ENCODE results near the gene GANAB. TPM values are rescaled to one million over a fixed set of nuclear protein-coding genes. Genes with fewer than 3 reads are reported as not detected.
"Not testable (repeated sequence)": the region's sequence is repeated elsewhere in the genome, so short reads cannot be mapped to it uniquely, and the experiment has no call there.

GANAB gene
- polyA plus RNA-seq, 3 donors: 349 to 398 (median 360) TPM

GRCh38 chr11:62648185-62648966 lies 2.0 kb upstream of the GANAB start:
- no peak for DNase-seq (ENCODE audit: extremely low read depth in 1 of 11, low read depth in 9 of 11, low spot score in 4 of 11)

GRCh38 chr11:62647609-62648005 lies 1.2 kb upstream of the GANAB start:
- no peak for DNase-seq (ENCODE audit: extremely low read depth in 1 of 11, low read depth in 9 of 11, low spot score in 4 of 11)

DNA sequence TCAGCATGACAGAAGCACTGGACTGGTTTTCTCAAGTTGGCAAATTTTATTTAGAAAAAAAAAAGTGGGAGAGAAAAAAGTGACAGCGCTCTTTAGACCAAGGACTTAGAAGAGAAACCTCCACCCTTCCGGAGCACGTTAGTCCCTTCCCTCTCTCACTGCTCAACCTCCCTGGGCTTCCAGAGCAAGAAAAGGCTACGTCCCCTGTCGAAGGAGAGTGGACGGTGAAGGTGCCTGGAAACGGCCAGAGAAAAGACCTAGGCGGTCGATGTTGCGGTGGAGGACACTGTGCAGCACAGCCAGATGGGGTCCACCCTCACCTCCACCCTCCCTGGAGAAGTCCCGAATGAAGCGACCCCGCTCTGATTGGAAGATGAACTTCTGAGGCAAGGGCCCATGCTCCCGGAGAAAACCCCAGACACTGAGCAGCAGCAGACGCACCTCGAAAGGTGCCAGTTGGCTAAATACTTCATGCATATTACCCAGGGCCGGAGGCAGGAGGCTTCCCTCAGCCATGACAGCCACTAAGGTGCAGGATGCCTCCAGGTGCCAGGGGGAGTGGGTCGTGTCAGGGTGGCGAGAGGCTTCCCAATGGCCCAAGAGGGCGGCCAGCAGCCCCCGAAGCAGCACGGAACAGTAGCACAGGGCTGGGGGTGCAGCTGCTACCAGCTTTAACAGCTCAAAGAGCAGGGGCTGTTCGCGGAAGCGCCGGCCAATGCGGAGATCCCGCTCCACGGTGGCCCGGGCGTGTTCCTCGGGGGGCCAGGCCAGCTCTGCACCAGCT lies 604 bp upstream of the GANAB start:
- DNase-seq (ENCODE audit: extremely low read depth in 1 of 11, low read depth in 9 of 11, low spot score in 4 of 11): no peak

DNA sequence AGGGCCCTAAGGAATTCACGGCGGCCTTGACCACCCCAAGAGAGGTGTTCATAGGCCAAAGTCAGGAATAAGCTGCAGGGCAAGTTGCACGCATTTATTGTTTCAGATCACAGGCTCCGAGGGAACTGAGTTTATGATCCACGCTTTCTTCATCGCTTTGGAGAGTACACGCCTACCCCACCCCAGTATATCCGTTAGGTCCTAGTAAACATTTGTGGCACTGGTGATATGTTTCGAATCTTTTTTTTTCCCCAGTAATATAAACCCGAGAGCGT lies 805 bp downstream of the GANAB start:
- no peak for DNase-seq (ENCODE audit: extremely low read depth in 1 of 11, low read depth in 9 of 11, low spot score in 4 of 11)

DNA sequence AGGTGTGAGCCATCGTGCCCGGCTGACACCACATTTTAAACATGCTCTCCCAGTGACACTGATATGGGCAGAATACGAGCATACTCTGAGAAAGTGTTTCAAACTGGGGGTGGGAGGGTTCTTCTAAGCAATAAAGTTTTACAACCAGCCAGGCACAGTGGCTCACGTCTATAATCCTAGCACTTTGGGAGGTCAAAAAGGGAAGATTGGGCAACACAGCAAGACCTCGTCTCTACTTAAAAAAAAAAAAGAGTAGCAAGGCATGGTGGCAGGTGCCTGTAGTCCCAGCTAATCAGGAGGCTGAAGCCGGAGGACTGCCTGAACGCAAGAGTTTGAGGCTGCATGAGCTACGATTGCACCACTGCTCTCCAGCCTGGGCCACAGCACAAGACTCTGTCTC lies 2.2 kb downstream of the GANAB start:
- no peak for DNase-seq (ENCODE audit: extremely low read depth in 1 of 11, low read depth in 9 of 11, low spot score in 4 of 11)

GRCh38 chr11:62632492-62632891 lies 13.9 kb downstream of the GANAB start:
- no peak for DNase-seq (ENCODE audit: extremely low read depth in 1 of 11, low read depth in 9 of 11, low spot score in 4 of 11)

GRCh38 chr11:62627713-62628112 lies 18.7 kb downstream of the GANAB start:
- DNase-seq (ENCODE audit: extremely low read depth in 1 of 11, low read depth in 9 of 11, low spot score in 4 of 11): no peak

- DNase-seq (ENCODE audit: extremely low read depth in 1 of 11, low read depth in 9 of 11, low spot score in 4 of 11): no peak
These were observed 23.8 kb downstream of the GANAB start for GRCh38 chr11:62622476-62623089.

- peak; percentile 87 to 96 (median 93) for DNase-seq (ENCODE audit: extremely low read depth in 1 of 11, low read depth in 9 of 11, low spot score in 4 of 11)
These were observed 24.6 kb downstream of the GANAB start, which contains the start of gene B3GAT3 for GRCh38 chr11:62621567-62622470. B3GAT3 (minus strand) TSS chr11:62621986; CDS start chr11:62621947, 39 bp downstream.

- DNase-seq (ENCODE audit: extremely low read depth in 1 of 11, low read depth in 9 of 11, low spot score in 4 of 11): no peak
These were observed 25.3 kb downstream of the GANAB start for GRCh38 chr11:62621027-62621566.

GRCh38 chr11:62616957-62617356 lies 29.5 kb downstream of the GANAB start:
- DNase-seq (ENCODE audit: extremely low read depth in 1 of 11, low read depth in 9 of 11, low spot score in 4 of 11): not testable (repeated sequence)

DNA sequence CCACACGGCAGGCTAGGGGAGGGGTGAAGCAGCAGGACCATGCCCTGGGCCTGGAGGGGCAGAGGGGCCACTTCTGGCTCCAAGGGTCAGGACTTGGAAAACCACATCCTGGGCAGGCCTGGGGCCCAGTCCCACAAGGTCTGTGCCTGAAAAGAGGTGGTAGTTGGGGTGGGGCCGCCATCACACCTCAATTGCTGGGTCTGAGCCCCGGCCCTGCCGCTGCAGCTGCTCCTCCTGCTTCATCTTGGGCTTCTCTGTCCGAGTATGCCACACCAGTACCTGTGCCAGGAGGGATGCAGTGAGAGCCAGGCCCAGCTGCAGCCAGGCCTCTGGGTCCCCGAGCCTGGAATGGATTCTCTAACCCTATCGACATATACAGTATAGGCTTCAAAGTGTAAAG lies 30.9 kb downstream of the GANAB start:
- no peak for DNase-seq (ENCODE audit: extremely low read depth in 1 of 11, low read depth in 9 of 11, low spot score in 4 of 11)

DNA sequence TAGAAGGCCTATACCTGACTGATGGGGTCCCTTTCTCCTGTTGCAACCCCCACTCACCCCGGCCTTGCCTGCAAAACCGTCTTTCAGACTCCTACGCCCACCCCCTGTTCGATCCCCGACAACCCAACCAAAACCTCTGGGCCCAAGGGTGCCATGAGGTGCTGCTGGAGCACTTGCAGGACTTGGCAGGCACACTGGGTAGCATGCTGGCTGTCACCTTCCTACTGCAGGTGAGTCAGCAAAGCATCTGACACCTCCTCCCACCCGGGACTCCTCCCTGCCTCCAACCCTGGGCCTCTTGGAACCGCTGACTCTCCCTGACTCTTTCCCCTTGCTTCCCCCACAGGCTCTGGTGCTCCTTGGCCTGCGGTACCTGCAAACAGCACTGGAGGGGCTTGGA lies 32.1 kb downstream of the GANAB start:
- DNase-seq (ENCODE audit: extremely low read depth in 1 of 11, low read depth in 9 of 11, low spot score in 4 of 11): no peak

DNA sequence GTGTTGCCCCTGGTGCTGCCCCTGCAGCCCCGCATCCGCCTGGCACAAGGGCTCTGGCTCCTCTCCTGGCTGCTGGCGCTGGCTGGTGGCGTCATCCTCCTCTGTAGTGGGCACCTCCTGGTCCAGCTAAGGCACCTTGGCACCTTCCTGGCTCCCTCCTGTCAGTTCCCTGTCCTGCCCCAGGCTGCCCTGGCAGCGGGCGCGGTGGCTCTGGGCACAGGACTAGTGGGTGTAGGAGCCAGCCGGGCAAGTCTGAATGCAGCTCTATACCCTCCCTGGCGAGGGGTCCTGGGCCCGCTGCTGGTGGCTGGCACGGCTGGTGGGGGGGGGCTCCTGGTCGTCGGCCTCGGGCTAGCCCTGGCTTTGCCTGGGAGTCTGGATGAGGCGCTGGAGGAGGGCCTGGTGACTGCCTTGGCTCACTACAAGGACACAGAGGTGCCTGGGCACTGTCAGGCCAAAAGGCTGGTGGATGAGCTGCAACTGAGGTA lies 33.1 kb downstream of the GANAB start:
- DNase-seq (ENCODE audit: extremely low read depth in 1 of 11, low read depth in 9 of 11, low spot score in 4 of 11): no peak

GRCh38 chr11:62612366-62613290 lies 33.8 kb downstream of the GANAB start, which contains the start of the genes EML3 and ROM1:
EML3 (minus strand) TSS chr11:62612775; CDS start chr11:62612457, 318 bp downstream.
ROM1 (plus strand) TSS chr11:62613257; CDS start chr11:62613282, 25 bp downstream.
- peak in 8 of 11 donors; percentile 41 to 77 (median 68) for DNase-seq (ENCODE audit: extremely low read depth in 1 of 11, low read depth in 9 of 11, low spot score in 4 of 11)

GRCh38 chr11:62611705-62612365 lies 34.6 kb downstream of the GANAB start:
- DNase-seq (ENCODE audit: extremely low read depth in 1 of 11, low read depth in 9 of 11, low spot score in 4 of 11): no peak
